DMS79 treated with DMSO at 0.1 percent for 48 hours (cell line): ENCODE results near the gene CD58.
"Not testable (repeated sequence)": the region's sequence is repeated elsewhere in the genome, so short reads cannot be mapped to it uniquely, and the experiment has no call there.

ENCODE experiments used
- DNase-seq: peaks from one replicate; lab custom pipeline; 2025; lab: John Stamatoyannopoulos, UW

Gene CD58

GRCh38 chr1:116570358-116571214, at the start of gene CD58:
CD58 (minus strand) TSS chr1:116571026; CDS start chr1:116570972, 54 bp downstream.
- peak; percentile 71 for DNase-seq

GRCh38 chr1:116620392-116620791, 49.6 kb upstream of the CD58 start:
- not testable (repeated sequence) for DNase-seq

- peak; percentile 53 for DNase-seq
These were observed 48.3 kb upstream of the CD58 start for GRCh38 chr1:116619106-116619505.

- not testable (repeated sequence) for DNase-seq
These were observed 47.0 kb upstream of the CD58 start for GRCh38 chr1:116617808-116618207.

GRCh38 chr1:116613825-116614224, 43.0 kb upstream of the CD58 start:
- not testable (repeated sequence) for DNase-seq

GRCh38 chr1:116609801-116610371, 39.1 kb upstream of the CD58 start:
- DNase-seq, result not testable (repeated sequence)

GRCh38 chr1:116608841-116609240, 38.0 kb upstream of the CD58 start:
- DNase-seq, result not testable (repeated sequence)

GRCh38 chr1:116608151-116608550, 37.3 kb upstream of the CD58 start:
- not testable (repeated sequence) for DNase-seq

- not testable (repeated sequence) for DNase-seq
These were observed 36.6 kb upstream of the CD58 start for GRCh38 chr1:116607463-116607862.

GRCh38 chr1:116606067-116606466, 35.2 kb upstream of the CD58 start:
- not testable (repeated sequence) for DNase-seq

- DNase-seq, result no peak
These were observed 34.5 kb upstream of the CD58 start for GRCh38 chr1:116605315-116605714.

GRCh38 chr1:116604408-116604807, 33.6 kb upstream of the CD58 start:
- DNase-seq, result not testable (repeated sequence)

GRCh38 chr1:116603646-116604045, 32.8 kb upstream of the CD58 start:
- DNase-seq, result not testable (repeated sequence)

- DNase-seq, result not testable (repeated sequence)
These were observed 28.5 kb upstream of the CD58 start for GRCh38 chr1:116599369-116599768.

- DNase-seq, result not testable (repeated sequence)
These were observed 27.7 kb upstream of the CD58 start for GRCh38 chr1:116598420-116599036.

- DNase-seq, result not testable (repeated sequence)
These were observed 26.6 kb upstream of the CD58 start for GRCh38 chr1:116597388-116597787.

GRCh38 chr1:116596742-116597307, 26.0 kb upstream of the CD58 start:
- DNase-seq, result not testable (repeated sequence)

GRCh38 chr1:116595946-116596741, 25.3 kb upstream of the CD58 start:
- not testable (repeated sequence) for DNase-seq

- not testable (repeated sequence) for DNase-seq
These were observed 24.4 kb upstream of the CD58 start for GRCh38 chr1:116595065-116595840.

- not testable (repeated sequence) for DNase-seq
These were observed 23.2 kb upstream of the CD58 start for GRCh38 chr1:116593977-116594376.

- DNase-seq, result not testable (repeated sequence)
These were observed 22.6 kb upstream of the CD58 start for GRCh38 chr1:116593401-116593800.
